Activated CD4-positive, CD25-positive, alpha-beta regulatory T cell treated with anti-CD3 and anti-CD28 coated beads, Interleukin-2, amount 50 U/mL, for 24 hours (primary cell): ENCODE data around the gene PTHLH.

Experiments
- ATAC-seq, 2 donors: fragments of 150-1000 bp; cut with Tn5 transposase; one replicate each; pipeline ENCODE4 v1.10.0; 2021; ENCODE audit warnings: mild to moderate bottlenecking in 1 of 2, moderate library complexity in 1 of 2

The PTHLH gene

GRCh38 chr12:27973487-27973890, 956 bp upstream of the PTHLH start:
- ATAC-seq: no peak

GRCh38 chr12:27971606-27972005, 927 bp downstream of the PTHLH start:
- ATAC-seq: no peak

GRCh38 chr12:27971121-27971489, 1.4 kb downstream of the PTHLH start:
- ATAC-seq: no peak

DNA sequence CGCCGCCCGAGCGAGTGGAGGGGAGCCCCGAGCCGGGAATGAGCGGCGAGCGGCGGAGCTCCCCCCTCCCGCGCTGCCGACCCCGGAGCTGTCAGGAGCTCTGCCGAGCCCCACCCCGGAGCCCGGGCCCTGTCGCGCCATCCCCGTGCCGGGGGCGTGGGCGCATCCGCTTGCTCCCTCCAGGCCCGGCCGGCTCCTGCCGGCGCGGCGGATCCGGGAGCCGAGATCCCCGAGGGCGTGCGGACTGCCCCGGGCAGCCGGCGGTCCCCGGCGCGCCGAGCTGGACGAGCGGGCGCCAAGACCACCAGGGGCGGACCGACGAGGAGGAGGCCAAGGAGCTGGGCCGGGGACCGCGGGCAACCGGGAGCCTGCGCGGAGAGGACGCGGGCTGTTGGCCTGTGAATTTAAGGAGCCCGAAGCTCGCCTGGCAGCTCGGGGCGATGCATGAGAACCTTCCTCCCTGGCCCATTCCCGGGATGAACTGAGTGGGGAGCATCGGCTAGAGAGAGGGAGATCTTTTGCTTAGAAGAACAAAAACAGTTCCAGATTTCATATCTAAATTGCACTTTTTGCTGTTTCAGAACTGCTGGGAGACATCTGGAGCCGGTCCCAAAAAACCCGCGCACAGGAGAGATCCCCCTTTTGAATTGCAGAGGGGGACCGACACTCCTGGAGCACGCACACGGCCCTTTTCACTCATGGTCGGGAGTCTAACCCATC, 2.0 kb downstream of the PTHLH start:
- peak; percentile 4 to 23 for ATAC-seq

DNA sequence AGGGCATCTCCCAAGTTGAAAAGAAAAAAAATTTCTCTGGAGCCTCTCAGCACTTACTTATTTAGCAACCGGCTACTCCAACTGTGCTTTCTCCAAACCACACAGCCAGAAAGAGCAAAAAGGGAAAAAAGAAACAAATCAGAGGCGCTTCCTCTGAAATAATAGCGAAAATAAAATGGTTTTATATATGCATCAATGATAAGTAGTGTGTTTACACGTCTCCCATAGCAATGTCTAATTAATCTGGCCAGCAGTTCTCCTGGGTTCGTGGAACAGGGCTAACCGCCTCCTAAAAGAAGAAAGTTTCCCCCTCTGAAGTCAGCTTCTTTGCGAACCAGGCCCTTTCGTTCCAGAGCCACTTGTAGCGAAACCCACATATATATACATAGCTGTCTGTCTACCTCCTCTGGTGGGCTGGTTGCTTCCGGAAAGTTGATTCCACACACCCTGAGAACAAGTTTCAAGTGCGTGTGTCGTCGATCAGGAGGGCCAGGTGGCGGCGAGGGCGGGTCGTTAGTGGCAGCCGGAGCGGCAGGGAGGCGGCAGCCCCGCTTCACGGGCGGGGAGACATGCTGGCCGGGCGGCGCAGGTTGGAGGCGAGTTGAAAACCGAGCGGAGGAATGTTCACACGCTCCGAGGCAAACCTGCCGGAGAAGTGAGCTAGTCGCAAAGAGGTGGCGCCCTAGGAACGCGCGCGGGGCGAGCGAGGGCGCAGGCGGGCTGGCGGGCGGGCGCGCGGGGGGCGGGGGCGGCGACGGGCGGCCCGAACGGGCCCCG, 2.7 kb downstream of the PTHLH start:
- ATAC-seq: peak; percentile 68 to 69

DNA sequence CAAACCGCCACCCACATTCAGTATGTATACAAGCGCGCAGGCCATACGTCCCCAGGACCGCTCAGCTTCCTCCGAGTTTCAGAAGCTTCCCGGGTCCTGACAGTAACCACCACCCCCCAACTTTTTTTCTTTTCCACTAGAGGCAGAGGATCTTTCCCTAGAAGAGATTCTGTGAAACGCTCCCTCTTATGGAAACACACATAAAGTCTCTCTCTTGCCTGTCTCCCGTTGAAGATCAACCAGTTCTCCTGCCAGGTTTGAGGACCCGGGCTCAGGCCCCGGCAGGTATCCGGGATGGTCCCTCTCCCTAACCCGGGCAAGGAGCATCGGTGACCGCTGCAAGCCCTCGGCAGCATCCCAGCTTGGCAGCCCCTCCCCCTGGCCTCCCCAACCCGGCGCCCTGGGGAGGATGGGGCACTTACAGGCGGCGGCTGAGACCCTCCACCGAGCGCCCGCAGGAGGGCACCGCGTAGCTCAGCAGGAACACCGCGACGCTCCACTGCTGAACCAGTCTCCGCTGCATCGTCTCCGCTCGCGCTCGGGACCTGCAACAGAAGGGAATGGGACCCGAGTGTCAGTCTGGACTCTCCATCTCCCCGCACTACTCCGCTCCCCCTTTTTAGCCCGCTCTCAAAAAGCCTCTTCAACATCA, 3.4 kb downstream of the PTHLH start:
- ATAC-seq: no peak

DNA sequence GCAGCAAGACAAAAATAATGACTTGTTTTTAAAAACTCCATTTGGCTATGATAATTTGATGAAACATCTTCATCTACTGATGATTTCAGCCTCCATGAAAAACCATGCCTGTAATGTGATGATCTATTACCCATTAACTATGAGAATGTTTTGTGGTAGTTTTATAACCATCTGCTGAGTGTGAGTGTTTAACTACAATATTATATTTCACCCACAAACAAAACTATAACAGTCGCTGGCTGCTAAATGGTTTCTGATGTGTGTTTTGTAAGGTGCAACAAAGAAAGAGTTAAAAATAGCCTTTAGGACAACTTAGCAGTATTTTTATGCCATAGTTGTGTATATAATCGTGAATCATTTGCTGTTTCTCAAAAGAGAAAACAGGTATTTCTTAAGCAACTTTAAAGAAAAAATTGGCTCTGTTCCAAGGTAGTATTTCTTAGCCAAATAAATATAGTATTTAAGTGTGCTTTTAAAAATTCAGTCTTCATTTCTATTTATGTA, 4.9 kb downstream of the PTHLH start:
- no peak for ATAC-seq

- peak; percentile 45 to 48 for ATAC-seq
Measured at GRCh38 chr12:27966870-27967269, 5.7 kb downstream of the PTHLH start.

DNA sequence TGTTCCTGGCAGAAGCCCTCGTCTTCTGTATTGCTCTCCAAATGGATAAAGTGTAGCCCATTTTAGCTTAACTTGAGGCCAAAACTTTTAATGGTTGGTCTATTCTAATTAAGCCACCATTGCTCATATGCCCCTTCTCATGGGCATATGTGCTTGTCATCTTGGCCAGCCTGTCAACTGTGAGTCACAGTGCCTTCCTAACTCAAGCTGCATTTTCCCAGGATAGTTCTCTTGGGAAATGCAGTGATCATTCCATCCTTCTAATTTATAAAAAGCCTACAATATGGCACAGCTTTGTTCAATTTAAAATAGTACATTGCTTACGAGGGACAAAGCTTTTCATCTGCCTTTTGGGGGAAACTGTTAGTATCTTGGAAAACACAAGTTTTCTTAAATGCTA, 6.6 kb downstream of the PTHLH start:
- ATAC-seq: no peak

DNA sequence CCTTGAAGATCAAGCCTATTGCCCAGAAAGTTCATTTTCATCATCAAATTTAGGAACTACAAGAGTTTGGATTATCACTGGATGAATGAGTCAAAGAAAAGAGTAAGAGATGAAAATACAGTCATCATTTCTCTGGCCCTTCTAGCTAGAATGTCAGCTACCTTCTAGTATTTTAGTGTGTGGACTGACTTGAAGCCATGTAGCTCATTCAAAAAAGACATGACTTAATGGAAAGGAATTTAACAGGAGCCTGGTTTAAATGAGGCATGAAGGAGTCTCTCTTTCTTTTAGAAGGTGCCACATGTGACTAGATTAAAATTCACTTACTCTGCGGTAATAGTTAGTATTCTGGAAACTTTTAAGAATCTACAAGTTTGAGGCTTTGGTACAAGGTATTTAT, 7.1 kb downstream of the PTHLH start:
- no peak for ATAC-seq

DNA sequence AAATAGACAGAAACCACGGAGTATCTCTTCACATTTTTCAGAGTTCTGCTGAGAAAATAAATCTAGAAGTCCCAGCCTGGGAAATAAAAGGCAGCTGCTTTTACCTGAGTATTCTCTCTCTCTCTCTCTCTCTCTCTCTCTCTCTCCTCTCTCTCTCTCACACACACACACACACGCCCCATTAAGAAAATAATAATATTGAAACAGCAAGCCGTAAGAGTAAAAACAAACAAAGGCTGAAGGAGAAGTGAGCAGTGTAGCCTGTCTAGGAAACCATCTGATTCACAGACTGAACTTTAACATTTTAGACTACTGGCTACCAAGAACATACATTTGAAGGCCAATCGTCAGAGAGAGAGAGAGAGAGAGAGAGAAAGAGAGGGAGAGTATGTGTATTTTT, 8.4 kb downstream of the PTHLH start:
- ATAC-seq: no peak

- no peak for ATAC-seq
Measured at GRCh38 chr12:27960821-27961220, 11.7 kb downstream of the PTHLH start.

DNA sequence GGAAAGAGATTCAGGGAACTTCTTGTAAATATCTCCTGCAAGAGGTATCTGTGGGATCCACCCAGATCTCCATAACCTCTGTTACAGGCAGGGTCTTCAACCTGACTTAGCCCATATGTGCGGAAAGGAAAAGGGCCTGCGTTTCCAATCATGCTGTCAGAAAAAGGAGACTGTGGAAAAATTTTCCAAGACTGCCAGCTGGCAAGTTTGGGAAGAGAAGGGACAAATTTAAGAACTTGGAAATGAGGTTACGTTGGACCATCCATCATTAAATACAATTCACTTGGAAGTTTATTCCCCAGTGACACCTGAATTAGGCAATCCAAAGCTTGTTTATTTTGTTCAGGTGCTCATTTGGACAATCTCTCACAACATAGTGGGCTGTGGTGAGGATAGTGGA, 13.9 kb downstream of the PTHLH start:
- no peak for ATAC-seq

GRCh38 chr12:27957366-27957765, 15.2 kb downstream of the PTHLH start:
- ATAC-seq: no peak

GRCh38 chr12:27953817-27954216, 18.7 kb downstream of the PTHLH start:
- ATAC-seq: no peak

DNA sequence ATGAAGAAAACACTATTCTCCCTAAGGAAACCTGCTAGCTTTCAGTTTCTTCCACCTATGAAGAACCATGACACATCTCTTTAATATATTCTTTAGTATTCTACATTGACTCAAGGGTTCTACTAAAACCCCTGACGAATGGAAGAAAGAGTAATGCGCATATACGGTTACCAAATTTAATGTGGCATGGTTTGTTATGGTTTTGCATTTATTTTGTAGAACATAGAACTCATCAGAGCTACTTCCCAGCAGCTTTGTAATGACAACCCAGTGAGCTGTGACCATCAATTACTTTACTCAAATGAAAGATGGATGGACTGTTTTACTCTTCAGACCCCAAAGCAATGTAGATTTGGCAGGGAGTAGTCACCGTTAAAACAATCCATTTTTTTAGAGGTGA, 19.2 kb downstream of the PTHLH start:
- no peak for ATAC-seq

DNA sequence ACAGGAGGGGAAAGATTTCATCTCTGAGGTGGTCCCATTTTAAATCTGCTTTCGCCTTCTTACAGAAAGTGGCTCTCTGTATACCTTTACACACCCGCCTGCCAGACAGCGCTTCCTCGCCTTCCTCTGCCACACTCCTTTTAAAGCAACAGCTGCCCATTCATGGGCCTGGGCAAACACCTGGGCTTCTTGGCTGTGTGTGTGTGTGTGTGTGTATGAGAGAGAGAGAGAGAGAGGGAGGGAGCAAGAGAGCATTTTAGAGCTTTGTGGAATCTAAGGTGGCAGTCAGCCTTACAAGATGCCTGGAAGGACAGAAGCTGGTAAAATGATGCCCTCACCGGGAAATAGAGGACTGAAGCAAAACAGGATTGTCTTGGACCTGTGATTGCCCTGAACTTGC, 20.0 kb downstream of the PTHLH start:
- ATAC-seq: no peak

GRCh38 chr12:27951898-27952297, 20.6 kb downstream of the PTHLH start:
- no peak for ATAC-seq

DNA sequence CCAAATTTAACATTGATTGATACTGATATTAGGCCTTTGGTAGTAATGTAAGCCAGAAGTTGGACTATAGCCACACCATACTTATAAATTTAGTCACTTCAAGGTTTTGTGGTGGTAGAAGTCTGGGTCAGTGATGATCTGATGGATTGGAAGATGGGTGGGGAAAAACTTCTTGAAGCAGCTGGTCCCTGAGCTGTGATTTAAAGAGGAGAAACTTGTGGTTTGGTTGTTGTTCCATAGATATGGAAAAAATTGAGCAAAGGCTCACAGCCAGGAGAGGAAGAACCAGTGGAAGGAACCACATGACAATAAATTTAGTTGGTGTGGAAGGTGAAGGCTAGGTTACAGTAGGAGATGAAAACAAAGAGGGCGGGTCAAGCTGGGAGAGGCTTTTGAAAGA, 26.1 kb downstream of the PTHLH start:
- ATAC-seq: no peak

DNA sequence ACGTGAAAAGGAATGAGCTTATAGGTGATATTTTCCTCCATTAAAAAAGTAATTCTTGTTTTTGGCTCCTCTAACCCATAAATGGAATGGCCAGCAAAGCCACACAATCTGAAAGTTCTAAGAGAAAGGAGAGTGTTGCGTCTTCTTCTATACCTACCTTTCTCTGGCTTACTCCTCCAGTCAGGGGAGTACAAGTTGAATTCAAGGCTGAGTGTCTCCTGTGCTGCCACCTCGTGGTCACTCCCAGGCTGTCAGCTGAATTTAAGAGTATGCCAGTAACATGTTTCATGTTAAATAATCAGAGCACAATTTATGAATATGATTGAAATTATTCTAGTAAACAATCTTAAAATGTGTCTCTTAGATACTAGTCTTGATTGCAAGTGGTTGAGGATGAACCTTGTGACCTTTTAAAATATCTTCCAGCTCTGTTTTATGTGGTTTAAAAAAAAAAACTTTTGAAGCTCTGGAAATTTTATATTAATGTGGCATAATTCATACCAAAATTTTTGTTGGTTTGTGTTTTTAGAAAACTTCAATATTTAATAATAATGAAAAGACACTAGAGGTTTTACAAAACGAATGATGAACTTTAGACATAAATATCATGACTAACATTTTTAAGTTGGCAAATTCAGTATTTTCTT, 31.7 kb downstream of the PTHLH start:
- peak; percentile 81 to 92 for ATAC-seq

GRCh38 chr12:27940245-27940644, 32.3 kb downstream of the PTHLH start:
- no peak for ATAC-seq

DNA sequence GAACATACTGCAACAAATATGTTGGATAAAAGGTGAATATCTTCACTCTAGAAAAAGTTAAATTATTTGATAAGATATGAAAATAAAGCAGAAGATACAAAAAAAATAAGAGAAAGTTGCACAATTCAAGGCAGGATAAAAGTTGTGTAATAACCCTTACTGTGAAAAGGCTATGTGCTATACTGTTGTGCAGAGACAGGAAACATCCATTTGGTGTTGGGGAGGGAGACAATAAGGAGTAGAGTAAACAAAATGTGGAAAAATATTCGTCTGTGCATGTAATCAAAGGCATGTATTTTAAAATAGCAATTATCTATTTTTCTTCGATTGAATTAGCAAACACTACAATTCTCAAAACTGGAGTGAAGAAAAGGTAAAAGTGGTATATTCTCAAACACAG, 34.8 kb downstream of the PTHLH start:
- no peak for ATAC-seq

- ATAC-seq: no peak
Measured at GRCh38 chr12:27936196-27936595, 36.3 kb downstream of the PTHLH start.
